ENCODE measurements around the gene CDKAL1. TPM values are rescaled to one million over a fixed set of nuclear protein-coding genes. Genes with fewer than 3 reads are reported as not detected.

CDKAL1 gene
- total and polyA plus RNA-seq, 9 of the 15 experiments (the other 6 are each of a cell fraction or from before 2014, with no cell fraction given) = 11.2 to 36.3 (median 20.1) TPM

- CTCF ChIA-PET (ENCODE audit: low intra/inter-chr PET ratio) = no interaction called here
Measured at GRCh38 chr6:20740727-20741126, 206.5 kb downstream of the CDKAL1 start.

GRCh38 chr6:20741490-20741889, 207.2 kb downstream of the CDKAL1 start:
- CTCF ChIA-PET (ENCODE audit: low intra/inter-chr PET ratio) = no interaction called here
- Histone ChIP-seq H3K4me2 (ENCODE audit: insufficient read depth, low read length) (no peak overlapping the region), H3K9me3 (replicated peaks; ENCODE audit: control insufficient read depth, insufficient read depth, low read depth, low read length) (no peaks in the 10 kb centered on the region), H3K27me3 (ENCODE audit: control insufficient read depth in 2 of 2, insufficient read depth in 2 of 2, low read length in 2 of 2) (no peaks in the 10 kb centered on the region), H3K9me1 (ENCODE audit: control insufficient read depth, insufficient read depth, low read length) (no peaks in the 10 kb centered on the region), H3K36me3 (ENCODE audit: control insufficient read depth, insufficient read depth, low read length) (peaks cover 2% of the 10 kb centered on the region; the same call in 2 of the 3 replicates), H3K4me3 (no peak overlapping the region), H3K27ac (ENCODE audit: extremely low read depth, low read depth, low read length) (no peak overlapping the region), H2AFZ (ENCODE audit: low read depth, low read length) (no peak overlapping the region), H4K20me1 (replicated peaks; ENCODE audit: control insufficient read depth, insufficient read depth, low read length) (no peaks in the 10 kb centered on the region), H3K4me1 (replicated peaks in 1 of 2; ENCODE audit: control insufficient read depth in 2 of 2, insufficient read depth in 2 of 2, low read length in 2 of 2) (no peaks in the 10 kb centered on the region), H3K79me2 (ENCODE audit: control insufficient read depth, insufficient read depth, low read length) (no peaks in the 10 kb centered on the region), H3K9ac (ENCODE audit: insufficient read depth in 1 of 2, low read depth in 2 of 2, low read length in 2 of 2) (no peak overlapping the region)
- 100% methylated on average over 2 of the region's 2 CpGs for WGBS (ENCODE audit: insufficient coverage, low coverage, missing lambda C conversion rate)
- TF ChIP-seq ZNF146 (CRISPR knock-in tag; IDR thresholded peaks at IDR 0.05; ENCODE audit: unreplicated experiment) = peak; percentile 43
- no peak for TF ChIP-seq NFATC3 (IDR thresholded peaks at IDR 0.05)
- FAIRE-seq (no peak), DNase-seq (ENCODE audit: extremely low read depth in 1 of 4, low spot score in 3 of 4) (no peak), ATAC-seq (no peak)
- POLR2A ChIA-PET = no interaction called here
- intact Hi-C loops (cut with micrococcal nuclease) = no loop called here
- BruUV-seq (replicated peaks) = no TSS peak
- in situ Hi-C loops (cut with MboI) = no loop called here

More at GRCh38 chr6:20740727-20741126, 206.5 kb downstream of the CDKAL1 start:
- H3K9ac ChIP-seq (ENCODE audit: insufficient read depth in 1 of 2, low read depth in 2 of 2, low read length in 2 of 2) = no peak overlapping the region
- H3K9me3 ChIP-seq (replicated peaks; ENCODE audit: control insufficient read depth, insufficient read depth, low read depth, low read length) = no peaks in the 10 kb centered on the region
- DNase-seq (ENCODE audit: extremely low read depth in 1 of 4, low spot score in 3 of 4) = no peak
- no peak for FAIRE-seq
- H3K27ac ChIP-seq (ENCODE audit: extremely low read depth, low read depth, low read length) = no peak overlapping the region
- in situ Hi-C loops (cut with MboI) (no loop called here), intact Hi-C loops (cut with micrococcal nuclease) (no loop called here)
- POLR2A ChIA-PET = interaction anchor here (1.6 kb wide), 1 partner anchor 10 kb away, joined by 4 read pairs; no protein-coding TSS in a partner anchor
- no peaks in the 10 kb centered on the region for H3K79me2 ChIP-seq (ENCODE audit: control insufficient read depth, insufficient read depth, low read length)
- H3K36me3 ChIP-seq (ENCODE audit: control insufficient read depth, insufficient read depth, low read length) = peaks cover 2% of the 10 kb centered on the region; the same call in 2 of the 3 replicates
- 85% methylated on average over 4 of the region's 4 CpGs for WGBS (ENCODE audit: insufficient coverage, low coverage, missing lambda C conversion rate)
- ATAC-seq = no peak
- H4K20me1 ChIP-seq (replicated peaks; ENCODE audit: control insufficient read depth, insufficient read depth, low read length) = no peaks in the 10 kb centered on the region
- H3K4me1 ChIP-seq (replicated peaks in 1 of 2; ENCODE audit: control insufficient read depth in 2 of 2, insufficient read depth in 2 of 2, low read length in 2 of 2) = no peaks in the 10 kb centered on the region
- H3K9me1 ChIP-seq (ENCODE audit: control insufficient read depth, insufficient read depth, low read length) = no peaks in the 10 kb centered on the region
- TF ChIP-seq ZNF212 (CRISPR knock-in tag; IDR thresholded peaks at IDR 0.05) = no peak
- TF ChIP-seq SMARCA4 (IDR thresholded peaks at IDR 0.05) = no peak
- TF ChIP-seq HNRNPH1 (optimal IDR thresholded peaks at IDR 0.05; ENCODE audit: low read depth, low read length) = no peak
- TF ChIP-seq DPF2 (IDR thresholded peaks at IDR 0.05) = no peak
- H3K4me3 ChIP-seq = no peak overlapping the region
- H3K4me2 ChIP-seq (ENCODE audit: insufficient read depth, low read length) = no peak overlapping the region
- BruUV-seq (replicated peaks) = no TSS peak
- no peak overlapping the region for H2AFZ ChIP-seq (ENCODE audit: low read depth, low read length)
- no peaks in the 10 kb centered on the region for H3K27me3 ChIP-seq (ENCODE audit: control insufficient read depth in 2 of 2, insufficient read depth in 2 of 2, low read length in 2 of 2)

Data from K562 (cell line).